ENCODE results near the gene TAF15.
A peak's percentile ranks its signal among the peaks of the same experiment; 100 is the strongest.

The TAF15 gene

DNA sequence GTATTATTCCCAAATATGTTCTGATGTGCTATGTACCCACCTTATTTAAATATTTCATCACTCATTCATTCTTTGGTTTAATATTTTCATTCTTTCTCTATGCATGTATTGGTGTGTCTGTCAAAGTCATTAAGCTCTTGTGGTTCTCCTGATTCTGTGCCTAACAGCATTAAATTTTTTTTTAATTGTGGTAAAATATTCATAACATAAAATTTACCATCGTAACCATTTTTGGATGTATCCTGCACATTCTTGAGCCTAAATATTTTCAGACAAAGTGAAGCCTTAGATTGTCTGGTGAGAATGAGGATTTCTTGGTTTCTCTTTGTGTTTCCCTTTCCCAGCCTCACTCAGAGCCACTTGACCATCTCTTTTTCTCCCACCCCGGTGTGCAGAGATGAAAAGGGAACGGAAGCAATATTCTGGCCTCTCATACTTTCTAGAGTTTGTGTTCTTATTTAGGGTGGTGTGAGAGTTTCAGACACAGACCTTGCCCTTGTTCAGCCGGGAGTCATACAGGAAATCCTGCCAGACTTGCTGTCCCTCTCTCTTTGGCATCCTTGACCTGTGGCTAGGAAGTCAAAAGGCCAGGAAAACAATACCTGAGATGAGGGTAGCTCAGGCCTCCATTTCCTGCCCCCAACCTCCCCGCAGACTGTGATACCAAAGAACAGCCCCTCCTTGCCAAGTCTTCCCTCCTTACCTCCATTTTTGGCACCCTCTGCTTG is 66.0 kb downstream of the TAF15 start:
- no peak for DNase-seq

DNA sequence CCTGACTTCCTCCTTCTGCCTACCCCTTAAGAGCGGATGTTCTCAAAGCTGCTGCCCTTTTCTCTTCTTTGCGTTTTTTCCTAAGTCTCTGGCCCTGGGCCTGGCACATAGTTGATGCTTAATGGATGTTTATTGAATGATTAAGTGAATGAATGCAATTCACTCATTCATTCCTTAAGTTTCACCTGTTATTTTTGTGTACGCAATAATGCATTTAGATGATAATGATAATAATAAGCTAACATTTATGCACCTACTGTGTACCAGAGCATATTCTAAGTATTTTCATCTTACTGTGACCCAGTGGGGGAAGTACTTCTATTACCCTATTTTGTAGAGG is 66.5 kb downstream of the TAF15 start:
- DNase-seq = no peak

DNA sequence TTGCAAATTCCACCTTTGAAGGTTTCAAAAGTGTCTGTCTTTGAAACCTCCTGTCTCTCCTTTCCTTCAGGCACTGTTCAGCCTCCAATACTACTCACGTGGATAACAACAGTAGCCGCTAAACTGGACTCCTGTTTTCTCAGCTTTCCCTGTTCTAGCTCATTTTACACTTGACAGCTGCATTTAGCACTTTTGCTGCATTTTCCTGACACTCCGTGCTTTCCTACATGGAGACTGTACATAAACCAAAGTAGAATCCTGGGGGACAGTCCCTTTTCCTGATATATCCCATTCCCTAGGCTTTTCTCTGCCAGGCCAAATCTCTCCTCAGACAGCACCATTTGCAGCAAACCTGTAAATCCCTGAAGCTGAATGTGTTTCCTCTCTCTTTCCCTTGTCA is 67.2 kb downstream of the TAF15 start:
- DNase-seq = no peak

DNA sequence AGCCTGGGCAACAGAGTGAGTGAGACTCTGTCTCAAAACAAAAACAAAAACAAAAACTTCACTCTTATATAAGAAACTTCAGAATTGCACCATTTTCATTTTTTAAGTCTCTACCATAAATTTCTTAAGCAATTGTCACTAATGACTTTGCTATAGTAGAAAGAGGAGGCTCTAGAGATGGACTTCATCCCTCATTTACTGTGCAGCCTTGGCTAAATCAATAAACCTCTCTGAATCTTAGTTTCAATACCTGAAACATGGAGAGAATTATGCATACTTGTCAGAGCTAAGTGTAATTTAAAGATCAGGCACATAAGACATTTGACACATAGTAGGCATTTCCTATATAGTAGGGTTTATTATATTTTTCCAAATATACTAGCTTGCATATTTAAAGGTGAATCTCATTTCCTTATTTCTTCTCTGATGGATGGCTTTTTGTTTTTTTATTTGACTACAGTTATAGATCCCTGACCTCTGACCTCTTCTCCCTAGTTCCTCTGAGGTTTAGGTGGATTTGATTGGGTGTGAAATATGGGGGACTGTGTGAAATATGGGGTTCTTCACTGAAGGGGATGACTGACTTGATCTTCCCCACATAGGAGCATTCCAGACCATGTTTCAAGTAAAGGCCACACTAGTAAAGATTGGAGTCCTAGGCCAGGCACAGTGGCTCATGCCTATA is 68.2 kb downstream of the TAF15 start:
- no peak for DNase-seq

DNA sequence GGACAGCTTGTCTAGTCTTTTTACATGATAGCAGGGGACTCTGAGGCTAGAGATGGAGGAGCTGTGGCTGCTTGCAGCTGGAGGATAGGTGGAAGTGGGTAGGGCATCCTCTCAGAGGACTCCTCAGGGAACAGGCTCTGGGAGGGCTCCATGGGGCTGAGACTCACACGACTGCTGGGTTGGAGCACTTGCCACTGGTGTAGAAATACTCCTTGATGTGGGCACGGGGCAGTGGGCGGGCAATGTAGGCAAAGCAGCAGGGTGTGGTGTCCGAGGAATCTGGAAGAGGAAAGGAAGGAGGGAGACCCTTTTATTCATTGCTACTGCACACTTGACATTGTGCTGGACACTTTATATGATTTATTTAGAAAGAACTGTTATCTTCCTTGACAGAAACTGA is 69.1 kb downstream of the TAF15 start:
- no peak for DNase-seq

DNA sequence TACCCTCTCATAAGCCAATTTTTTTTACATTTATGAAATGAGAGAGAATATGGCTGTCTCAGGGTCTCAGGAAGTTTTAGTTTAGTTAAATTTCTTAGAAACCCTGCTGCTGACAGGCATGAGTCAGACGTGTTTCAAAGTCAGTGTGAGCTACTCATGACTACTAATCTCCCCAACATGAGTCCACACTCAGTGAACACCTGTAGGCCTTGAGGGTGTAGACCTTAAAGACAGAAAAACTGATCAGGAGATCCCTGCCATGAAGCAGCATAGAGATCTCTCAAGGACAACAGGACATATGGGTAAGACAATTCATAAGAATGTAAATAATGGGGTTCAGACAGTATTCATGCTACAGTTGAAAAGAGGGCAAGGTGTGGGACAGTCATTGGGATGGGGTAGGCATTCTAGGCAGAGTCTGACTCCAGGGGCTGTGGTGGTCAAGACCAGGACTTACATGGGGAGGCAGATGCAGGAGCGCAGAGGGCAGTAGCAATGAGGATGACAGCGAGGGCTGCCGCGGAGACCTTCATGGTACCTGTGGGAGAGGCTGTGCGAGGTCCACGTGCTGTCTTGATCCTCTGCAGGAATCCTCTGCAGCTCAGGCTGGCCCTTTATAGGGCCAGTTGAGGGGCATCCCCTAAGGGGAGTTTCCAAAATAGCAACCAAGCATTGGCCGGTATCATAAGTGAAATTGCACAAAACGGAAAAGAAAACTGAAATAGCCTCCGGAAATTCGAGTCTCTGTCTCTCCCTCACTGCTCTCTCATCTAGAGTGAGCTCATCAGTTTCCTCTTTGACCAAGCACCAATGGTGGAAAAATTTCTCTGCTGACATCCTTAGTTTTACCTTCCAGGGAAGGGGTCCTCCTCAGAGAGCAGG is 70.7 kb downstream of the TAF15 start, which contains the start of gene CCL5:
Gene CCL5, minus strand, starts transcription at position 588 of the 882 bp plus-strand sequence.
- DNase-seq = no peak

DNA sequence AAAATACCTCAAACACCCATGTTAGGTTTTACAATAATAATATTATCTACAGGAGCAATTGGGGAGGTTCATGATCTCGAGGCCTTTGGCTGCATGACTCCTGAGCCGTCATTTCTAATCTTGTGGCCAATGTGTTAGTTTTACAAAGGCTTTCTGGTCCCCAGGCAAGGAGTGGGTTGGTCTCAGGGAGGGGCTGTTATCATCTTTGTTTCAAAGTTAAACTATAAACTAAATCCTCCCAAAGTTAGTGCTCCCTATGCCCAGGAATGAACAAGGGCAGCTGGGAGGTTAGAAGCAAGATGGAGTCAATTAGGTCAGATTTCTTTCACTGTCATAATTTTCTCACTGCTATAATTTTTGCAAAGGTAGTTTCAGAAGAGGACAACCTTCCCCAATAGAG is 80.0 kb downstream of the TAF15 start:
- no peak for DNase-seq

DNA sequence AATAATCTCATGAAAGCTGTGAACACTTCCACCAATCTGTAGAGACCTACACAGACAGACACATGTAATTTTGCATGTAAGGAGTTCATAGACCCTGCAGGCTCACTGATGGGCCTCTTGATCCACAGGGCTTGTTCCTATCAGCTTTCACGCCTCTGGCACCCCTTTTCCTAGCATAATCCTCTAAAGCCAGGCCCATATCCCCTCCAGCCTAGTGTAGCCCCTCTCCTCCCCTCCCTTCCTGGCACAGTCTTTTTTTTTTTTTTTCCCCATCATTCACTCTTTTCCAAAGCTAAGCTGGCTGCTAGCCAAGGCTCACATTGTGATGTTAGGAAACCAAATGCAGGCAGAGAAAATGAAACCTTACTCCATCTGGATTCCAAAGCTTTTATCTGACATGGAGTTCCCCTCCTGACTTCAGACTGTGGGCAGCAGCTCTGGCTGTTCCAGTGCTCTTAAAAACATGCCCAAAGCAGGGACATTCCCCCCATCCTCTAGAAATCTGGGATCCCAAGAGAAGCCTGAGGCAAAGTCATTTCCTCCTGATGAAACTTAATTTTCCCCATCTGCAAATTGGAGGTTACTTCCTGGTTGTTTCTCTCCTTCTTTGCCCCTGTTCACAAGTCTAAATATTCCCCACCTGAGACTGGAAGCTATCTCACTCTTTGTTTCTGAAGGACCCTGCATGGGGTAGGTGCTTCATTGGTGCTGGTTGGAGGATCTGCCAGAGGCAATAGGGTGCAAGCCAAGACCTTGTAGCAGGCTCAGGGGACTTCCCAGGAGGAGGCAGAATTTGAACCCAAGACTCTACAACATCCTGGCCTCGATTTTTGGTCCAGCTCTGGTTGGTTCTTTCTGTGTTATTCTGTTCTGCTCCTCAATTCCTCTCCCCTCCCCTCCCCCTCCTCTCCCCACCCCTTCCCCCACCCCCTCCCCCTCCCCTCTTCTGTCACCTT is 80.8 kb downstream of the TAF15 start:
- DNase-seq = peak; percentile 19

DNA sequence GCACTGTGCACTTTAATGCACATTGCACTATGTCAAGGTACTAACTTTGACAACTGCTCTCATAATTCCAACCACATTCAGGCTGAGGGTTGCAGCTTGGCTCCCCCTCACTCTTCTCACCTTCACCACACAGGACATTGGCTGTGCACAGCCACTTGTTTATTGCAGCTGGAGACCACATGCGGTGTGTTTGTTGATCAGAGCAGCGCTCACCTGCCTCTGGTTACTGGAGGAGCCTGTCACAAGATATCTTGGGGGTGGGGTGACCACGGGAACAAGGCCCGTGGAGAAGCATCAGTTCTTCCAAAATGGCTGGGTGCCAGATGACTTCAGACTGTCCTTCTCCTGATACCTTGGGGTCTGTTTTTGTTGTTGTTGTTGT is 81.5 kb downstream of the TAF15 start:
- no peak for DNase-seq

DNA sequence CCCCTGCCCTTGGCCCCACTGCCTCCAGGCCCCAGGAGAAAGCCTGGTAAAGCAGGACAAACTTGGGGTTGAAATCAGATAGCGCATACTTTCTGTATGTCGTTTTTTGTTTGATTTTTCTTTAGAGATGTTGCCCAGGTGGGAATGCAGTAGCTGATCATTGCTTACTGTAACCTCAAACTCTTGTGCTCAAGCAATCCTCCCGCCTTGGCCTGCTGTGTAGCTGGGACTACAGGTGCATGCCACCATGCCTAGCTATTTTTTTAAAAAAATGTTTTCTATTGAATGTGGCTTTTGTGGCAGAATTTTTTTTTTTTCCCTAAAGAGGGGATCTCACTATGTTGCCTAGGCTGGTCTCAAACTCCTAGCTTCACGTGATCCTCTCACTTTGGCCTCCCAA is 82.0 kb downstream of the TAF15 start:
- DNase-seq = no peak

DNA sequence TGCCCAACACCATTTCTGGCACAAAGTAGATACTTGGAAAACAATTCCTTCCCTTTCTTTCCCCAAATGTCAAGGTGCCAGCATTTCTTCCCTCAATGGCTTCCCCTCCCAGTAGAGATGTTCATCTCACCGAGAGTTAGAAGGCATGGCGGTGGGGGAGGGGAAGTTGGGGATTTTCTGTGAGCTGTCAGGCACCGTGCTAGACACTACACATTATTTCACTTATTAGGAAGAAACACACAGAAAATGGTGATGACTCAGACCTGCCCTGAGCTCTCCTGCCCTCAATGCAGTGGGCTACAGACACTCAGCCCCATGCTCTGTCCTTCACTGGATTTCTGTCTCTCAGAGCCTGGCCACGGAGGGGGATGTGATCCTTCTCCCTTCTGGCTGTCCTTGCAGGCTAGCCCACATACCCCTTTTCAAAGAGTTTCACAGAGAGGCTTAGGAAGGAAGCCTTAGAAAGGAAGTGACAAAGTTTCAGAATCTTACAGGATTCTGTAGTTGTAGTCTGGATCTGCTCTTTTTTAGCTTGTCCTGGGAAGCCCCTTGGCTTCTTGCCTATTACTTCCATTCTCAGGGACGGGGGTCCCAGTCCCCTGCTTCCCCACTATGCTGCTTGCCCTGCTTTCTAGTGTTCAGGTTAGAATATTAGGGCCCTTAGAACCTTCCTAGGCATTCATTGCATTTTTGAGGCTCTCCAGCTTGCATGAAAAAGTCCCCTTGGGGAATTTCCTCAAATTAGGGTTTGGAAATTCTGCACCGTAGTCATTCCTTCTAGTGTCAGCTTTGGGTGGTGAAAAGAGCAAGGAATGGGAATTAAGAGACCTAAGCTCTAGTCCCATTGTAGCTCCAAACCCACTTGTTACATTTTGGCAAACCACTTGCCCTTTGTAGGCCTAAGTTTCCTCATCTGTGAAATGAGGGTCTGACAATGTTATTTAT is 83.1 kb downstream of the TAF15 start:
- DNase-seq = peak; percentile 18

DNA sequence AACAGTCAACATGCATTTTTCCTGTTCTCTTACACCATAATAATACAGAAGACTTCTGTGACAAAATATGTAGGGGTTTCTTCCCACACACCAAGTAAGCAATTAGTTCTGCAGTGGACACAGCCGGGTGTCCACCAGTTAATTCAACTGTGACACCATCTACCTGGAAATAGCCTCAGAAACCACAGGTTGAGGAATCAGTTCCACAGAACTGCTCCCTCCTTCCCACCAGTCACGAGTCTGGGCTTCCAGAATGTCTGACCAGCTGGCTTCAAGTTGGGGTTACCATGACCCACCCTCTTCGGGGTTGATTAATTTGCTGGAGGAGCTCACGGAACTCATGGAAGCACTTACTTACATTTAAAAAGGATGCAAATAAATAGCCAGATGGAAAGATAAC is 84.5 kb downstream of the TAF15 start:
- DNase-seq = no peak

DNA sequence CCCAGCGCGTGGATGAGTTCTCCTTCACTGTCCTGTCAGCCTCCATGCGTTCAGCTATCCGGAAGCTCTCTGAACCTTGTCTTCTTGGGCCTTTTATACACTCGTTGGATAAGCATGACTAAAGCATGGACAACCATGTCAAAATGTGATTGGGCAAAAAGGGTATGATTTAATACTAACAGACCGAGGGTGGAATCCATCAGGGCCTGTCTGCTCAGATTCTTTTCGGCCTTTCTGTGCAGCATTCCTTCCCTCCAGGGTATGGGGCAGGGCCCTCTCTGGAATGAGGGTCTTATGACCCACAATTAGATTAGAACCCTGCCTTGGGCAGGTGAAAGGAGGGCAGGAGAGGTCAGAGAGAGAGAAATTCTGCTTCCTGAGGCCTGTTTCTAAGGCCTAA is 84.9 kb downstream of the TAF15 start:
- DNase-seq = no peak

DNA sequence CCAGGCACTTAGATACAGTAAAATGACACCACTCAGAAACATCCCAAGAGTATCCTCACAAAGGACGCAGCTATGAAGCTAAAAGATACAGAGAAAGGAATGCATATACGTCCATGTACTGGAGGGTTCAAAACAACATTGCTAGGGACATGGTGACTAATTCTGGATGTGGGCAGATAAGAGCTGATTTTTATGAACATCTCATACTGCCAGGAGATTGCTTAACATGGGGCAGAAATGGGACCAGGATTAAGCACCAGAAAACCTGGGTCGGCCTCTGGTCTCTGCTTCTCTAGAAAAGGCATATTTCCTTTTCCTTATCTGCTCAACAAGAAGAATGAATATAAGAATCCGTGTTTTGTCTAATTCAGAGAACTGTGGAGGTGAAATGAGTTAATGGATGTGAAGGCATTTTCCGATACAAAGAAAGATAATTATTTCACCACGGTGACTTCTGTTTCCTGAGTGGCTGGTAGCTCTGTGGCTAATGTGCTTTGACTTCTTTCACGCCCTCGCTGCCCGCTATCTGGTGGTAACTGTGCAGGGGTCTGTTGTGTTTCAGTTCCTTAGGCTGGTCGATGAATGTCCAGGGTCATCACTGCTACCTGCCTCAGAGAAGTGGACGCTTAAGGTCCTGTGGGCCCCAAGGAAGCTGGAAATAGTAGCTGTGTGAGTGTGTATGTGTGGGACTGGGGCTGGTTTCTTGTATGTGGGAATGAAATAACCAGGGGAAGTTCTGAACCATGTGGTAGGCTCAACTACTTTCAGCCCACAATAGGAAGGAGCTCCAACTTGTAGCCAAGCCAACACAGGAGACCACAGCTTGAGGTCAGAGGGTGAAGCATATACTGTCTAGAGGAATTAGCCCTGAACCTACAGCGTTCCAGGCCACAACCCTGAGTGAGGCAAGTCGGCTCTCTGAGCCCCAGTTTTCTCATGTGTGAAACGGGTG is 86.6 kb downstream of the TAF15 start:
- DNase-seq = no peak
